HTERT RPE-1 (cell line): ENCODE data around the gene CFLAR.
"Not testable (repeated sequence)": the region's sequence is repeated elsewhere in the genome, so short reads cannot be mapped to it uniquely, and the experiment has no call there.

Experiments used
- in situ Hi-C: fragments of 300-500 bp; cut with MboI; formaldehyde crosslinking; loops from 4 replicates; pipeline ENCODE4 v1.14.3; 2020; ENCODE audit warnings: low sequenced_read_pairs

CFLAR gene

GRCh38 chr2:201144101-201145051 is 28.4 kb downstream of the CFLAR start:
- in situ Hi-C loops: no loop called here

DNA sequence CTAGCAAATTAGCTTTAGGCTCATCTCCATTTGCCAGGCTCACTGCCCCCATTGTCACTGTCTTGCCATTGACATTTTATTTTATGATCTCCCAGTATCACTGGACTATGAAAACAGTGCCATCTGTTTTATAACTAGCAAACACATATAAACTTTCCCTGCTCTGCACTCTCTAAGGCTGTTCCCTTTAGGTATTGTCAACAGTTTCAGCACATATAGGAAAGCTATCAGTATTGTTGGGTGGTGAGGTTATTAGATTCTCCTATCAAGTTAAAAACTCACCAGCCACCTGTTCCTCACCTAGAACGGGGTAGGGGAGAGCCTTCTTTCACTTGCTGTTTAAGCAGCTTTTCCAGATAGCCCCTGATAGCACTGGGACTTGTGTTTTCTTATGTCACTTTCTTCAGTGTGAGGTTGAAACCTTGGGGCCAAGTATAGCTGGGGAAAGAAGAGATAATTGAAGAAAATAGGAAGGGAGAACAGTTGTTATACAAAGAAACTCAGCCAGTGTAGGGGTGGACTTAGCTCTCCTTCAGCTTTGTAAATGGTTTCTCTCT is 32.5 kb downstream of the CFLAR start:
- in situ Hi-C loops: no loop called here

GRCh38 chr2:201149064-201149820 is 33.3 kb downstream of the CFLAR start:
- in situ Hi-C loops: no loop called here

DNA sequence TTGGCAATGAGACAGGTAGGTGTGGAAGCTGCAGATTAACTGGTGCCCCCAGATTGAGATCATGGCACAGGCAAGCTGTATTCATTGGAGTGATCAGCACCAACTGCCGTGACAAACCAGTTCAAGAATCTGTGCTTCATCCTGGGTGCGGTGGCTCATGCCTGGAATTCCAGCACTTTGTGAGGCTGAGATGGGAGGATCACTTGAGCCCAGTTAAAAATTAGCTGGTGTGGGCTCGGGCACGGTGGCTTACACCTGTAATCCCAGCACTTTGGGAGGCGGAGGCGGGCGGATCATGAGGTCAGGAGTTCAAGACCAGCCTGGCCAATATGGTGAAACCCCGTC is 33.8 kb downstream of the CFLAR start:
- in situ Hi-C loops: not testable (repeated sequence)

DNA sequence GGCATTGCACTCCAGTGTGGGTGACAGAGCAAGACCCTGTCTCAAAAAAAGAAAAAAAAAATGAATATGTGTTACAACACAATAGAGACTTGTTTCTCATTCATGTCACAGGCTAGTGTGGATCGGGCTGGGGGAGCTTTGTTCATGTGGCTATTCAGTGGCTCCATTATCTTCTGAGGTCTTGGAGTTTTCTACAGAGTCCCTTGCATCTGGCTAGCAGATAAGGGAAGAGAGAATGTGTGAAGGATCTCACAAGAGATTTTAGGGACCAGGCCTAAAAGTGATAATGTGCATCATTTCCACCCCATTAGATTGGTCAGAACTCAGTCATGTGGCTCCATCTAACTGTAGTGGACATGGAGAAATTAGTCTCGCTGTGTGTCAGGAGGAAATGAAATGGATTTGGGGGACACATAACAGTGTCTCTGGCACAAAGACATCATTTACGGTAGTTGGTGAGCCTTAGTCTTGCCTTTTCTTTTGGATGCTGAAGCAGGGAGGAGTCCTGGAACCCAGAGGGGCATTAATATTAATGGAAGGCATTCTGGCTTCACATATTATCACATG is 34.6 kb downstream of the CFLAR start:
- in situ Hi-C loops: no loop called here

DNA sequence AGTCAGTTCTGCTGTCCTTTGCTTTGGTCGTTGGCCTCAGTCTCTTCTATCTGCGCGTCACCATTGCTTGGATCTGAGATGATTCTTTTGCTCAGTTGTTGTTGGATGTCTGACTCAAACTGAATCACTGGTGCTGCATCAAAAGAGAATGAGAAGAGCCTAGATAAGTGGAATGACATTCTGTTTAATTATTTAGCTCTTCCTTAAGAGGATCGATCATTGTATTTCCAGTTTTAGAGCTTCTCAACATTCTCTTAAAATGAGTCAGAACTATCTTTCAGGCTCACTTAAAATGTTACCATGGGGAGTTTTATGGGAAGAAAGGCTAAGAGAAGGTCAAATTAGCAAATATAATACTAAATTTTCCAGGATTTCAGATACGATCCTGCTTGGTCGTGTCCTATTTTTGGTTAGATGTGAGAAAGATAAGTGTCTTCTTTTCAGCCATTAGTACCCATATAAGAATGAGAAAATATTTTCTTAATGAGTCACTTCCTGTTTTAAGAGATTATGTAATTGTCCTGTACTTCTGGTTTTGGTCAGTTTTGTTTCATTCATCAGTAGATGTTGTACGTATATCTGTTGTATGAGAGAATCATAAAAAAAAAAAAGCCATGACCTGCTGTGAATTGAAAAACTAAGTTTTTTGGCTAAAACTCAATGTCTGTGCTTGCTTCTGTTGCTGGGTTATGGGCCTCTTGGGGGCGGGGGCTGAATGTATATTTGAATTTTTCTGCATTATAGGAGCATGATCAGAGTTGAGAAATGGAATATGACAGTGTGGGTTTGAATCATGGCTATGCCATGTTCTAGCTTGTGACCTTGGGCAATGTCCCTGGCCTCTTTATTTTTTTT is 35.4 kb downstream of the CFLAR start:
- in situ Hi-C loops: no loop called here

DNA sequence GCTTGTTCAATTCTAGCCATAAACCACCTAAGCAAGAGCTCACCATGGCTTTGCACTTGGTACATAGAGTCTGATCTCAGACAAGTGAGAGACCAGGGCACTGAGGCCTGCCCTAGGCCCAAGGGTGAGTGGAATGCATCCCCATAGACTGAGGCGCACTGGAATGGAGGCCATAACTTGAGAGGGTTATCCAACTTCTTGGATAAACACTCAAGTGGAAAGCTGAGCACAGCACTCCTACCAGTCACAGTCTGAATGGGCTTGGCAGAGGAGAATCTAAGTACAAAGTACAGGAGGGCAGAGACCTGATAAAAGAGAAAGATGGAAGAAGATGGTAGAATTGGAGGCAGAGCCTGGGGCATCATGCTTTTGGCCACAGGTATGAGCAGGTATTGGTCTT is 36.6 kb downstream of the CFLAR start:
- in situ Hi-C loops: no loop called here

- in situ Hi-C loops: no loop called here
These were observed 37.2 kb downstream of the CFLAR start for GRCh38 chr2:201152999-201153815.

DNA sequence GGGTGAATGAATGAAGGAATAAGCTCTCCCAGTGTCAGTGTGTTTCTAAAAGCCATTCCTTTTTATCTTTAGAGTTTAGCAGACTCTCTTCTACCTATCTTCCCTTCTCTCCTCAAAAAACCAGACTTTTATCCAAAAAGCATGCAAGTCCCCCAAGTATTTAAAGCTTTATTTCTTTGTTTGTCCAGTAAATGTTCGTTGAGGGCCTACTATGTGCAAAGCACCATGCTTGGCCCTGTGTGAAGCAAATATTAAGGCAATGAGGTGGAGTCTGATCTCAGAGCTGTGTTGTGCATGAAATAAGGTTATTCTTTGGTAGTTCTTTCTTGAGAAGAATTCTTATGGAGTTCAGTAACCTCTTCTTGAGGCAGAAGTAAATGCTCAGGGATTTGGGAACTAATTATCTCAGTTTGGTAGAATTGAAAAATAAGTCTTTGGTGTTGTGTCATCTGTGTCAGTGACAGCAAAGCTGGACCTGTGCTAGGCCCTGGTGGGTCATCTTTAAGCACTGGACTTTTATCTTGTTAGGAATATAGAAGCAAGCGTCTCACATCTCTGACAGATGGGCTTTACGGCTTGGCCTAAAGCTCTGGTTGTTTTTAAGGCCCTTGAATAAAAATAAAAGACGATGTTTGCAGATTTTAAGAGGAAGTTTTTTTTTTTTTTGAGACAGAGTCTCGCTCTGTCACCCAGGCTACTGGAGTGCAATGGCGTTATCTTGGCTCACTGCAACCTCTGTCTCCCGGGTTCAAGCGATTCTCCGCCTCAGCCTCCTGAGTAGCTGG is 38.8 kb downstream of the CFLAR start:
- in situ Hi-C loops: no loop called here

- in situ Hi-C loops: no loop called here
These were observed 40.1 kb downstream of the CFLAR start for GRCh38 chr2:201156036-201156435.

DNA sequence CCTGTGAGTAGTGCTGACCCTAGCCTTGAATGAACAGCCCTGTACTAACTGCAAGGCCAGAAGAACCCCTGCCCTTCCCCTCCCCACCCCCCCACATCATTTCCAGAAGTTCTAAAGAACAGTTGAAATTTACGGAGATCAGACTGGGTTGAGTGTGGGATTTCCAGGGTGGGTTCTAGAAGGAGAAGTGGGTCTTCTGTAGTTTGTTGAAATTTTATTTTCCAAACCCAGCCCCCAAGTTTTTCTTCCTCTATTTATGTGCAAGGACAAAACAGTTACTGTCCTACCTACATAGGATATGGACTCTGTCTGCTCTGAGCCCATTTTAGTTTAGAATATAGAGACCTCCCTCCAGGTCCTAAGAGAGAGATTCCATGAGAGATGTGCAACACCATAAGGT is 40.7 kb downstream of the CFLAR start:
- in situ Hi-C loops: no loop called here

DNA sequence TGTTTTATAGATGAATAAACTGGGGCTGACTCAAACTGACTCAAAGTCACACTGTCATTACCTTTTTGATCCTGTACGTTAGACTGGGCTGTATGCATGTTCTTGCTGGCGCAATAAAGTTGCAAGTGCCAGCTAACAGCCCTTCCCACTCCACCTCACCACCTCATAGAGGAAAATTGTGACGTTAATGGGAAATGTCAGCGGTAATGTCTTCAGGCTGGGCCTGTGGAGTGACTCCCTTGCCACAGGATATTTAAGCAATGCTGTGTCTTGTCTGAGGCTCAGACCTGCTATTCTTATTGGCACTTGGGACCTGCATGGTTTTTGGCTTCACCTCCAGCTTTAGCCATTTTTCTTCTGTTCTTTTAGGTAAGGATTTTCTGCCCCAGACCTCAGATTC is 41.7 kb downstream of the CFLAR start:
- in situ Hi-C loops: no loop called here

GRCh38 chr2:201158111-201158929 is 42.4 kb downstream of the CFLAR start:
- in situ Hi-C loops: no loop called here

DNA sequence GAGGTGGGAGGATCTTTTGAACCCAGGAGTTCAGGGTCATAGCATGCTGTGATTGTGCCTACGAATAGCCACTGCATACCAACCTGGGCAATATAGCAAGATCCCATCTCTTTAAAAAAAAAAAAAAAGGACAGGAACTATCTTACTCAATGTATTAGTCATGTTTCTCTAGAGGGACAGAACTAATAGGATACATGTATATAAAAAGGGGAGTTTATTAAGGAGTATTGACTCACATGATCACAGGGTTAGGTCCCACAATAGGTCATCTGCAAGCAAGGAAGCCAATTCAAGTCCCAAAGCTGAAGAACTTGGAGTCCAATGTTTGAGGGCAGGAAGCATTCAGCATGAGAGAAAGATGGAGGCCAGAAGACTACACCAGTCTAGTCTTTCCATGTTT is 48.2 kb downstream of the CFLAR start:
- in situ Hi-C loops: no loop called here

GRCh38 chr2:201167546-201167945 is 51.6 kb downstream of the CFLAR start:
- in situ Hi-C loops: no loop called here

GRCh38 chr2:201168496-201168895 is 52.5 kb downstream of the CFLAR start:
- in situ Hi-C loops: not testable (repeated sequence)

GRCh38 chr2:201171259-201171814 is 55.4 kb downstream of the CFLAR start:
- in situ Hi-C loops: no loop called here

DNA sequence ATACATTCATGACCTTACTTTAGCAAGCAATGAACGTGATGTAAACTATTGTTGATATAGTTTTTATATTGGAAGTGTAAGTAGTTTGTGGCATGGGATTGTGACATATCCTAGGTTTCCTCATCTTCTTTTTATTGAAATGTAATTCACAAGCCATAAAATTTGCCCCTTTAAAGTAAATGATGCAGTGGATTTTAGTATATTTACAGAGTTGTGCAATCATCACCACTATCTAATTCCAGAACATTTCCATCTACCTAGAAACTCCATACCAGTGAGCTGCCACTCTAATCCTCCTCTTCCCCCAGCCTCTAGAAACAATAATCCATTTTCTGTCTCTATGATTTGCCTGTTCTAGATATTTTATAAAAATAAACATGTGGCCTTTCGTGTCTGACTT is 56.3 kb downstream of the CFLAR start:
- in situ Hi-C loops: no loop called here
